GM18868 (cell line): ENCODE data around the gene TNFRSF11A.
A peak's percentile ranks its signal among the peaks of the same experiment; 100 is the strongest.

Experiments used
- ATAC-seq: cut with Tn5 transposase; IDR thresholded peaks from one replicate; pipeline ENCODE4 v1.9.1; 2021; ENCODE audit warnings: mild to moderate bottlenecking, moderate library complexity; ENCODE audit not compliant: unreplicated experiment

The TNFRSF11A gene

GRCh38 chr18:62407660-62408059 is 82.5 kb downstream of the TNFRSF11A start:
- no peak for ATAC-seq

GRCh38 chr18:62409821-62410220 is 84.7 kb downstream of the TNFRSF11A start:
- no peak for ATAC-seq

- no peak for ATAC-seq
Measured at GRCh38 chr18:62412231-62412979, 87.3 kb downstream of the TNFRSF11A start.

GRCh38 chr18:62413206-62413605 is 88.1 kb downstream of the TNFRSF11A start:
- no peak for ATAC-seq

GRCh38 chr18:62418258-62418657 is 93.1 kb downstream of the TNFRSF11A start:
- no peak for ATAC-seq

- ATAC-seq: no peak
Measured at GRCh38 chr18:62420151-62420512, 95.0 kb downstream of the TNFRSF11A start.

- peak; percentile 93 for ATAC-seq
Measured at GRCh38 chr18:62420513-62421209, 95.6 kb downstream of the TNFRSF11A start.

- ATAC-seq: peak; percentile 45
Measured at GRCh38 chr18:62425465-62426190, 100.5 kb downstream of the TNFRSF11A start.

- no peak for ATAC-seq
Measured at GRCh38 chr18:62426191-62426488, 101.0 kb downstream of the TNFRSF11A start.

- ATAC-seq: no peak
Measured at GRCh38 chr18:62432176-62432575, 107.1 kb downstream of the TNFRSF11A start.

- no peak for ATAC-seq
Measured at GRCh38 chr18:62434798-62435197, 109.7 kb downstream of the TNFRSF11A start.

GRCh38 chr18:62435435-62436031 is 110.4 kb downstream of the TNFRSF11A start:
- ATAC-seq: no peak

- ATAC-seq: no peak
Measured at GRCh38 chr18:62436636-62437234, 111.6 kb downstream of the TNFRSF11A start.

GRCh38 chr18:62437235-62438017 is 112.3 kb downstream of the TNFRSF11A start:
- ATAC-seq: no peak

- no peak for ATAC-seq
Measured at GRCh38 chr18:62438018-62438329, 112.9 kb downstream of the TNFRSF11A start.

GRCh38 chr18:62438402-62438801 is 113.3 kb downstream of the TNFRSF11A start:
- ATAC-seq: no peak

- no peak for ATAC-seq
Measured at GRCh38 chr18:62438866-62439265, 113.8 kb downstream of the TNFRSF11A start.
